Heart left ventricle (tissue), 13 donors: ENCODE results near the gene NPM3.

Source experiments
- POLR2A ChIP-seq, 2 donors: fragments of 450-650 bp; IDR thresholded peaks; one replicate each; pipeline ENCODE4 v1.6.1; 2017; ENCODE audit warnings: antibody characterized with exemption in 2 of 2, mild to moderate bottlenecking in 2 of 2, moderate library complexity in 2 of 2
- TF ChIP-seq, protein P1 (sequence below), 12 donors: fragments of 200-600 bp; sonication (generic) in 4 of 12; IDR thresholded peaks; one replicate each; pipeline versions ENCODE4 v1.5.0 to v1.8.0; 2018 to 2022; ENCODE audit warnings: antibody characterized with exemption in 12 of 12, mild to moderate bottlenecking in 5 of 12
- donor health status: ischemic (EF 13 %, LVEDD 7.1; RV severe dilation, severe dysfunction).
- donor health status: DM: no; HTN: yes; CAD: no.
- donor health status: DM: no; HTN: no; CAD: no.
- donor health status: ischemic (EF 25% LVEDD 6.9; RV normal size, moderate dysfunction).
- donor health status: ischemic (EF 25% LVEDD 5.7; RV mildly dilated, moderate dysfunction).
- donor health status: ischemic (EF 35%, LVEDD 5.7; RV mildly dilated, moderate dysfunction).
- donor health status: nonischemic (EF 11% LVEDD 7.7; RV severe dilation, severe dysfunction).
- donor health status: DM: yes; HTN: yes; CAD: no.
- donor health status: PGD.
- donor health status: ischemic (EF 29% LVEDD 5.4; RV normal size, mild dysfunction).
- donor health status: nonischemic (EF 23%, LVEDD 6.1; RV moderate dilation, normal function).

DNA sequence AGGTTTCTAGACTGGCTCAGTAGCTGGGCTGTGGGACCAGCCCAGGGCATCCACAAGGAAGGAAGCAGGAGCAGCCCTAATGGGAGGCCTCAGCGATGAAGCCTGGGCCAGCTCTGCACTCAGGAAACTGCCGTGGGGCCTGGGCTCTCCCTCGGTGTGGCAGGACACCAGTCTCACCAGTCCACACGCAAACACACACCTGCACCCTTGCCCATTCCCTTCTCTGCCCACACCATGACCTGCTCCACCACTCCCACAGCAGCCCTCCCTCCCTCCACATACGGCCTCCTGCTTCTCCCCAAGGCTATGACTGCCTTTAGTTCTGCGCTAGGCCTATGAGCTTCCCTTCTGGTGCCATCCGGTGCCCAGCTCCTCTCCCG lies 14.5 kb downstream of the NPM3 start:
- TF ChIP-seq POLR2A (IDR thresholded peaks at IDR 0.05): no peak
- TF ChIP-seq, protein P1, sequence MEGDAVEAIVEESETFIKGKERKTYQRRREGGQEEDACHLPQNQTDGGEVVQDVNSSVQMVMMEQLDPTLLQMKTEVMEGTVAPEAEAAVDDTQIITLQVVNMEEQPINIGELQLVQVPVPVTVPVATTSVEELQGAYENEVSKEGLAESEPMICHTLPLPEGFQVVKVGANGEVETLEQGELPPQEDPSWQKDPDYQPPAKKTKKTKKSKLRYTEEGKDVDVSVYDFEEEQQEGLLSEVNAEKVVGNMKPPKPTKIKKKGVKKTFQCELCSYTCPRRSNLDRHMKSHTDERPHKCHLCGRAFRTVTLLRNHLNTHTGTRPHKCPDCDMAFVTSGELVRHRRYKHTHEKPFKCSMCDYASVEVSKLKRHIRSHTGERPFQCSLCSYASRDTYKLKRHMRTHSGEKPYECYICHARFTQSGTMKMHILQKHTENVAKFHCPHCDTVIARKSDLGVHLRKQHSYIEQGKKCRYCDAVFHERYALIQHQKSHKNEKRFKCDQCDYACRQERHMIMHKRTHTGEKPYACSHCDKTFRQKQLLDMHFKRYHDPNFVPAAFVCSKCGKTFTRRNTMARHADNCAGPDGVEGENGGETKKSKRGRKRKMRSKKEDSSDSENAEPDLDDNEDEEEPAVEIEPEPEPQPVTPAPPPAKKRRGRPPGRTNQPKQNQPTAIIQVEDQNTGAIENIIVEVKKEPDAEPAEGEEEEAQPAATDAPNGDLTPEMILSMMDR (IDR thresholded peaks at IDR 0.05): no peak
